Measurements from ENCODE around the gene PCNX4.

PCNX4 gene

GRCh38 chr14:60211153-60211552, 119.4 kb downstream of the PCNX4 start:
- ATAC-seq (replicated peaks) (no peak), DNase-seq (no peak)
- H3K27ac Mint-ChIP-seq = no peak overlapping the region
- H3K36me3 Mint-ChIP-seq (ENCODE audit: insufficient read depth) = no peaks in the 10 kb centered on the region
- H3K4me1 Mint-ChIP-seq (ENCODE audit: low read depth in 2 of 2) = no peaks in the 10 kb centered on the region
- no peak overlapping the region for H3K4me3 Mint-ChIP-seq
- H3K27me3 Mint-ChIP-seq = peaks cover 26 to 43% of the 10 kb centered on the region in 2 donors
- no peaks in the 10 kb centered on the region for H3K9me3 Mint-ChIP-seq

GRCh38 chr14:60212503-60213371, 121.0 kb downstream of the PCNX4 start:
- H3K36me3 Mint-ChIP-seq (ENCODE audit: insufficient read depth) = no peaks in the 10 kb centered on the region
- H3K27me3 Mint-ChIP-seq = peaks cover 11 to 29% of the 10 kb centered on the region in 2 donors
- no peak overlapping the region for H3K27ac Mint-ChIP-seq
- H3K4me1 Mint-ChIP-seq (ENCODE audit: low read depth in 2 of 2) = no peaks in the 10 kb centered on the region
- ATAC-seq (replicated peaks) = no peak
- no peaks in the 10 kb centered on the region for H3K9me3 Mint-ChIP-seq
- no peak for DNase-seq
- no peak overlapping the region for H3K4me3 Mint-ChIP-seq

GRCh38 chr14:60214003-60214402, 122.3 kb downstream of the PCNX4 start:
- peaks cover 8 to 27% of the 10 kb centered on the region in 2 donors for H3K27me3 Mint-ChIP-seq
- no peak for ATAC-seq (replicated peaks)
- no peak overlapping the region for H3K27ac Mint-ChIP-seq
- no peaks in the 10 kb centered on the region for H3K4me1 Mint-ChIP-seq (ENCODE audit: low read depth in 2 of 2)
- H3K9me3 Mint-ChIP-seq = no peaks in the 10 kb centered on the region
- no peak overlapping the region for H3K4me3 Mint-ChIP-seq
- DNase-seq = no peak
- H3K36me3 Mint-ChIP-seq (ENCODE audit: insufficient read depth) = no peaks in the 10 kb centered on the region

DNA sequence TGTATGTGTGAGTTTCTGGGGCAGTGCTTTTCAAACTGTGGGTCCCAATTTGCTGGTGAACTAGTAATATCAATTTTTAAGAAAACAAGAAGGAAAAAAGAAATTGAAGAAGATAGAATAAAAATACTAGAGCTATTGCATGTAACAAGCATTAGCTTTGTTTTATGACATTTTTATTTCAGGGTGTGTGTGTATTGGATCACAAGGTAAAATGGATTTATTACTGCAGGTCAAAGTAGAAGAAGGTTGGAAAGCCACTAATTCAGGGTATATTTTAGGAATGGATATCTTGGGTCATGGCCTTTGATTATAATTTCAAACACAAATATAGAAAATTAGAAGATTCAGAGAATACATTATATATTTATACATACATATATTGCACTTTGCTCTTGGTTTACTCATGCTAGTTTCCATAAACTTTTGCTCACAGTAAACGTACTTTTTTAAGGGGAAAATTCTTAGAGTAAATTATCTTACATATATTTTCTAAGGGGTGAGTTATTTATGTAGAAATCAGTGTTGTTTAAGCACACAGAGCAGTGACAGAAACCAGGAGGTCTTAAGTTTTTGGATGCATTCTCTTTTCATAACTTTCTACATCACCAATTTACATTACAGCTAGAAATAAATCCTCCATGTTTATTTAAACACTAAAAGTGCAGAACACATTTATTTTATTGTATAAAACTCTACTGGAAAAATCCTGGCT, 122.8 kb downstream of the PCNX4 start:
- ATAC-seq (replicated peaks) = no peak
- no peak overlapping the region for H3K4me3 Mint-ChIP-seq
- no peaks in the 10 kb centered on the region for H3K36me3 Mint-ChIP-seq (ENCODE audit: insufficient read depth)
- no peak overlapping the region for H3K27ac Mint-ChIP-seq
- no peak for DNase-seq
- H3K9me3 Mint-ChIP-seq = no peaks in the 10 kb centered on the region
- no peaks in the 10 kb centered on the region for H3K4me1 Mint-ChIP-seq (ENCODE audit: low read depth in 2 of 2)
- peaks cover 3 to 21% of the 10 kb centered on the region in 2 donors for H3K27me3 Mint-ChIP-seq

DNA sequence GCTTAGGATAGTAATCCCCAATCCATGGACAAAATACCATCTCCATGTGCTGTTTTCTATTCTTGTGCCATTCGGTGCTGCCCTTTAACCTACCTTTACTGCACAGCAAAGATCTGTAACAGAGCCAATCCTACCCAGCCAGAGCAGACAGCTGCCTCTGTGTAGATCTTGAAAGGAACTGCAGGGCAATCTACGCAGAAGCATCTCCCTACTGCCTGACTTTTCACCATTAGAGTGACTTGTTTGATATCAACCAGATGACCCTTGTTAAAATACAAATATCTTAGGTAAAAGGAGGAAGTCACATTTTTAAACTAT, 123.4 kb downstream of the PCNX4 start:
- no peaks in the 10 kb centered on the region for H3K36me3 Mint-ChIP-seq (ENCODE audit: insufficient read depth)
- peaks cover 0 to 17% of the 10 kb centered on the region in 2 donors for H3K27me3 Mint-ChIP-seq
- ATAC-seq (replicated peaks) = no peak
- H3K4me3 Mint-ChIP-seq = no peak overlapping the region
- no peak overlapping the region for H3K27ac Mint-ChIP-seq
- no peaks in the 10 kb centered on the region for H3K9me3 Mint-ChIP-seq
- DNase-seq = no peak
- no peaks in the 10 kb centered on the region for H3K4me1 Mint-ChIP-seq (ENCODE audit: low read depth in 2 of 2)

GRCh38 chr14:60215520-60216420, 124.0 kb downstream of the PCNX4 start:
- Mint-ChIP-seq H3K4me3 (no peak overlapping the region), H3K36me3 (ENCODE audit: insufficient read depth) (no peaks in the 10 kb centered on the region), H3K9me3 (no peaks in the 10 kb centered on the region), H3K27me3 (peaks cover 0 to 15% of the 10 kb centered on the region in 2 donors), H3K4me1 (ENCODE audit: low read depth in 2 of 2) (no peaks in the 10 kb centered on the region), H3K27ac (no peak overlapping the region)
- no peak for ATAC-seq (replicated peaks)
- DNase-seq = no peak

DNA sequence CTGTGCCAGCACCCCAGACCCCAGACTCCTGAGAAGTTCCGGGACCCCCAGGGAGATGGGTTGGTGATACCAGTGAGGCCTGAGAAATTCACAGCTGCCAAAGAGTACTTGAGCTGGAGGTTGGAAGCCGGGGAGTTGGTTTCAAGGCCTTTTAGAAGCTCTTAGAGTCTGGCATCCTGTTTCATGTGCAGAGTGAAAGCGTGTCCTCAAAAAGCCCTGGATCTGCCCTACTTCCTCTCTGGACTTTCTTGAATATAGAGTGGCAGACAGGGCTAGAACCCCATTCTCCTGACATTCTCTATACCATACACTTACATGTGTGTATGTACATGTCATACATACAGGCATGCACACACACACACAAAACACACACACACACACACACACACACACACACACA, 126.0 kb downstream of the PCNX4 start:
- no peaks in the 10 kb centered on the region for H3K9me3 Mint-ChIP-seq
- no peak overlapping the region for H3K4me3 Mint-ChIP-seq
- H3K27ac Mint-ChIP-seq = no peak overlapping the region
- DNase-seq = no peak
- H3K36me3 Mint-ChIP-seq (ENCODE audit: insufficient read depth) = peaks cover 3% of the 10 kb centered on the region
- no peak for ATAC-seq (replicated peaks)
- peaks cover 0 to 9% of the 10 kb centered on the region in 2 donors for H3K27me3 Mint-ChIP-seq
- no peaks in the 10 kb centered on the region for H3K4me1 Mint-ChIP-seq (ENCODE audit: low read depth in 2 of 2)
